Left renal pelvis (tissue), 4 donors: ENCODE measurements around the gene GPRC5C. TPM values are rescaled to one million over a fixed set of nuclear protein-coding genes. Genes with fewer than 3 reads are reported as not detected.

Experiments used
- DNase-seq, 4 donors: peaks; one replicate each; pipeline ENCODE4 v3.0.0-alpha.2; 2013; ENCODE audit warnings: low read depth in 4 of 4, low spot score in 3 of 4
- polyA plus RNA-seq, 4 donors: library from polyadenylated mRNA; unstranded; fragments of 120-200 nt; gene quantifications; one replicate each; pipeline ENCODE4 v1.2.1, GENCODE V29; 2013; ENCODE audit not compliant: insufficient read length in 4 of 4

The GPRC5C gene
- polyA plus RNA-seq, 4 donors: 10.5 to 153 (median 104) TPM

GRCh38 chr17:74430706-74431567 lies 951 bp upstream of the GPRC5C start:
- DNase-seq: peak in 1 of 4 donors; percentile 89

DNA sequence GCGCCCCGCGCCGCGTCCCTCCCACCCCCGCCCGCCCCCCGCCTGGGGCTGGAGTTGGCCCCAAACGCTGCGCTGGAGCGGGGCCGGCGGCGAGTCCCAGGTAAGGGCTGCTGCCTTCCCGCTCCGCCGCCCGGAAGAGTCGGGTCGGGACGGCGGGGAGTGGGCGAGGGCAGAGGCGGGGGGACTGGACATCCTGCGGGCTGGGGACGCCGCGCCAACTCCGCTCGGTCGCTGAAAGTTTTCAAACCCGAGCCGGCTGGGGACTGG lies 469 bp downstream of the GPRC5C start:
- no peak for DNase-seq

DNA sequence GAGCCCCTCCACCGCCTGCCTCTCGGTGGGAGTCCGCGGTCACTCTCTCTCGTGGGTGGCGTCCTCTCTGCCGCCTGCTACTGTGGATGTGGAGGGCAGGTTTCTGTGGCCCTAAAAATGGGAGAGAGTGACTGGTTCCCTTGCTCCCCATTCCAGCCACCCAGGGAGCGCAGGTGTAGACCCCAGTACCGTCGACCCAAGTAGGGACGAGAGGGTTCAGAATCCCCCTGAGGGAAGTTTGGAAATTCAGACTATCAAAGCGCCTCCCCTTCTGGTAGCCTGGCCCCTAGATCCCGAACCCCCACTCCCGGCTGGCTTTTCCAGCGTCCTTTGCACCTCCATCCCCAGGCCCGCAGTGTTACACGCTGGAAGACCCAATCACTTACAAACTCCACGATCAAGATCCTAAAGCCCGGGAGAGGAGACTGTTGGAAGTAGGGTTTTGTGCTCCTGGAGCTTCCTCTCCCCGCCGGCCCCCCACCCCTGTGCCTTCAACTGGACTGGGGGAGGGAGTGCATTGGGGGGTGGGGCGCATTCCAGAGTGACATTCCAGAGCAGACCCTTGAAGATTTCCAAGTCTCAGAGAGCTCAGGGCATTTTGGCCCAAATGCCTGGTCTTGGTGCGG lies 991 bp downstream of the GPRC5C start:
- DNase-seq: no peak

DNA sequence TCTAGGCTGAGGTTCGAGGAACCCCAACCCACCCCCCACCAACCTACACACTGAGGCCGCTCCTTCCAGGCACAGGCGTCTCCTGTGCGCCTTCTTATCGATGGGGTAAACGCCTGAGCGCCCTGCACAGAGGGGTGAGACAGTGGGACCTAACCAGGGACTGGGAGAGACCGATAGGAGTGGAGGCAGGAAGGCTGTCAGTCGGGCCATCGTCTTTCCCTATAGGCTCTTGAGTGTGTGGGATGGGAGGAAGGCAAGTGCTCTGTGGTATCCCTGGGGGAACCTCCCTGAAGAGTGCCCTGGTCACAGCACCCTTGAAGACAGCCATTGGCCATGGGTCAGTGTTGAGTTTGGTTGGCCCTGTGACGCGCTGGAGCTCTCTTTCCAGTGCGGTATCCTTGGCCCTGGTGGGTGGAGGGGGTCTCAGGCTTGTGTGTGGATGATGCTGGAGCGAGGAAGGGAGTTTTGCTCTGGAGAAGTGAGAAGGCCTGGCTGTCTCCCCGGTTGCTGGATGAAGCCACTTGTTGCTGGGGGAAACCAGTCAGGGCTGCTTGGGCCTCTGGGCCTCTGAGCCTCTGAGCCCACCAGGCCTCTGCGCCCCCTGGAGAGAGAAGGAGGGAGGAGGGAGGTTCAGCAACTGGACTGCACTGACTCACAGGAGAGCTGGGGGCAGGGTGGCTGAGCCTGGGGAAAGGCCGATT lies 1.7 kb downstream of the GPRC5C start:
- DNase-seq: no peak

DNA sequence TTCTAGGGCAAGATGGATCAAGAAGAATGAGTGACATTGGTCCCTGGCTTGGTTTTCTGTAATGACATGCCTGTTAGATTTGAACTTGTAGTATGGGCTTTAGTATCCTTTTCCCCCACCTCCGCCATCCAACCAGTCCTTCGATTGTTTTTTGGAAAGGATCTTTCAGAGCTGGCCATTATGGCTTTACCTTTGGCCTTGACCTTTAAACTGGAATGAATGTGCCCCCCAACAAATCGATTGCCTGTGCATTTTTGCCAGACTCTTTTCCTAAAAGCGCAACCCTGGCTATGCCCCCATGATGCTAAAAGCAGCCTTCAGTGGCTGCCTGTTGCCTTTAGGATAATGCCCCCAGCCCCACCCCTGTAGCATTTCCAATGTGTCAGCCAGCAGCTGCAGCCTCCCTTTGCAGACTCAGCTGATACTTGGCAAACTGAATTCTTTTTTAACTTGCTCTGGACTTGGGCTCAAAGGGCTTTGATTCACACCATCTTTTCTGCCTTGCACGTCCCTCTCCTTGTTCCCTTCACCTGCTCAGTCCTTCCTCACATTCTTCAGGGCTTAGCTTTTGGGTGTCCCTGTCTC lies 4.0 kb downstream of the GPRC5C start:
- DNase-seq: no peak

- DNase-seq: no peak
These were observed 5.8 kb downstream of the GPRC5C start for GRCh38 chr17:74437702-74438101.

DNA sequence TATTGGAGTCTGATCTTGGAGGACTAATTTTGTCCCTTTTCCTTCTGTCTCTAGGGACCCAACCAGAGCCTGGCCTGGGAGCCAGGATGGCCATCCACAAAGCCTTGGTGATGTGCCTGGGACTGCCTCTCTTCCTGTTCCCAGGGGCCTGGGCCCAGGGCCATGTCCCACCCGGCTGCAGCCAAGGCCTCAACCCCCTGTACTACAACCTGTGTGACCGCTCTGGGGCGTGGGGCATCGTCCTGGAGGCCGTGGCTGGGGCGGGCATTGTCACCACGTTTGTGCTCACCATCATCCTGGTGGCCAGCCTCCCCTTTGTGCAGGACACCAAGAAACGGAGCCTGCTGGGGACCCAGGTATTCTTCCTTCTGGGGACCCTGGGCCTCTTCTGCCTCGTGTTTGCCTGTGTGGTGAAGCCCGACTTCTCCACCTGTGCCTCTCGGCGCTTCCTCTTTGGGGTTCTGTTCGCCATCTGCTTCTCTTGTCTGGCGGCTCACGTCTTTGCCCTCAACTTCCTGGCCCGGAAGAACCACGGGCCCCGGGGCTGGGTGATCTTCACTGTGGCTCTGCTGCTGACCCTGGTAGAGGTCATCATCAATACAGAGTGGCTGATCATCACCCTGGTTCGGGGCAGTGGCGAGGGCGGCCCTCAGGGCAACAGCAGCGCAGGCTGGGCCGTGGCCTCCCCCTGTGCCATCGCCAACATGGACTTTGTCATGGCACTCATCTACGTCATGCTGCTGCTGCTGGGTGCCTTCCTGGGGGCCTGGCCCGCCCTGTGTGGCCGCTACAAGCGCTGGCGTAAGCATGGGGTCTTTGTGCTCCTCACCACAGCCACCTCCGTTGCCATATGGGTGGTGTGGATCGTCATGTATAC lies 8.0 kb downstream of the GPRC5C start:
- DNase-seq: no peak

DNA sequence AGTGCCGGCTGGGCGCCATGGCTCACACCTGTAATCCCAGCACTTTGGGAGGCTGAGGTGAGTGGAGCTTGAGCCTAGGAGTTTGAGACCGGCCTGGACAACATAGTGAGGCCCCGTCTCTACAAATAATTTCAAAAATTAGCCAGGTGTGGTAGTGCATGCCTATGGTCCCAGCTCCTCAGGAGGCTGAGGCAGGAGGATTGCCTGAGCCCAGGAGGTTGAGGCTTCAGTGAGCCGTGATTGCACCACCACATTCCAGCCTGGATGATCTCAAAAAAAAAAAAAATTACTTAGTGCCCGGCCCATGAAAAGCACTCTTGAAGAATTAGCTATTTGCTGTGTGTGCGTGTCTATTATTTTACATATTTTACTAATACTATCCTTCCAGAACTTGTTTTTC lies 9.6 kb downstream of the GPRC5C start:
- no peak for DNase-seq

DNA sequence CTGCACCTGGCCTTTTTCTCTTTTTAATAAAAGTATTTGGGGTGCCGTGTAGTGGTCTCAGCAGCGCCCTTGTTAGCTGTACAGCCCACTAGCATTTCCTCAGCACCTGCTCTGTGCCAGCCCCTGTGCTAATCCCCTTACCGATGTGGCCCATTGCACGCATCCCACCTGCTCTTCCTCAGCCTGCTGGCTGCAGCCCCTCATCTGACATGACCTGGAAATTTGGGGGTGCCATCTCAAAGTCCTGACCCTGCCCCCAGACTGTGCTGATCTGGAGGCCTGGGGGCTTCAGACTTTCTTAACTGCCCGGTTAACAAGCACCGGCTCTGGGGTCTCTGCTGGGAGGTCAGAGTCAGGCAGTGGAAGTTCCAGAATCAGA lies 10.4 kb downstream of the GPRC5C start:
- DNase-seq: no peak

DNA sequence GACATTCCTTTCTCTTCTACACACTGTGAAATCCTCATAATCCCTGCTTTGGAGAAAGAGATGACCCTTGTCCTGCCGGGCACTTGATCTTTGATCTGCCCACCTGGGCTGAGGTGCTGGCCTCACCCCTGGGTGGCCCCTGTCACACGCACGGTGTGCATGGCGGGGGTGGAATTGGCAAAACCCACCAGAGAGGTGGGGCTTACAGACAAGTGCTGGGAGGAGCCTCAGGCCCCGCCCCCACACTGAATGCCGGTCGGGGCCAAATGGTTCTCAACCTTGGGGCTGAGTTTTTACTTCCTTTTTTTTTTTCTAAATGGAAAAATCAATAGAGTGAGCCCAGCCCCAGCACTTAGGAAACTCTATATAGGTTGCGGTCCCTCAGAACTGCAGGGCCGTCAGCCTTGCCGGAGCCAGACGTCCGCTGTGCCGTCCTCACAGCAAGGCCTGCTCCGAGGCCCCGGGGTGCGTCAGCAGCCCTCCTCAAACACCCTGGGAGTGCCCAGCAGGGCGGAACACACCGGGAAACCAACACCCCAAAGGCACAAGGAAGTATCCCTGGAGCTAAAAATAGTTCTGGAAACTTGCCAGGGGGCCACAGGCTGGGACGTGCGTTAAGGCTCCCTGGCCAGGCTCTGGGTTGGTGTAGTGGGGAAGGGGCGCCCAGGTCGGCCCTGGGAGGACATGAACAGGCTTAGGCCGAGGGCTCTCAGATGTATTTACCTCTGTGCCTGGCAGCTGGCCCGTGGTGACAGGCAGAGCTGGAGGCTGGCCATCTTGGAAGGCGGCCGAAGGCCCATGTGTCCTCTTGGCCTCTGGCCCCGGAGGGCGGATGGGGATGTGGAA lies 11.0 kb downstream of the GPRC5C start:
- no peak for DNase-seq

DNA sequence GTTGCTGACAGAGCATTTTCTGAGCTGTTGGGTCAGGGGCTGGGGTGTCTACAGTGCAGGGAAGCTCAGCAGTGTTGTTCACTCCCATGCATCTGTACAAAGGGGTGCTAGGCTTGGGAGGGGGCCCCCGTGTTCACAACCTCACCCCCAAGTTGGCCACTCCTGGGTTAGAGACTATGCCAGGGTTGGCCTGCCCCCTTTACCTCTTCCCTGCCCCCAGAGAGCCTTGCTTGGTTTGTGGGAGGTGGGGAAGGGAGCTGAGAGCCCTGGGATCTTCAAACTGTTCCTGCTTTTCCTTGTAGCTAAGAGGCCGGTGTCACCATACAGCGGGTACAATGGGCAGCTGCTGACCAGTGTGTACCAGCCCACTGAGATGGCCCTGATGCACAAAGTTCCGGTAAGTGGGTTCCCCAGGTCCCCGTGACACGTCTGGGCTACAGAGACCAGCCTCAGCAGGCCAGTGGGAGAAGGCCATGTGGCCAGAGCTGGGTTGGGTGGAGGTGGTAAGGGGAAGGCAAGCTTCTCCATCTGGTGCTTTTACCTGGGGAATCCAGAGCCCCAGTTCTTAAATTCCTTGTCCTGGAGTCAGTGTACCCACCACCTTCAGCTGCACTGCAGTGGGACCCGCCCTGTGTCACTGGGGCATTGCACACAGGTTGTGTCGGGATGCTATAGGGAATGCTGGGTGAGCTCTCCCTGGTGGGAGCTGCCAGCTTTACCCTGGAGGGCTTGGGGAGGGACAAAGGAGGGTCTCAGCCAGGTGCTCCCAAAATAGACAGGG lies 11.8 kb downstream of the GPRC5C start:
- no peak for DNase-seq

GRCh38 chr17:74444406-74444805 lies 12.5 kb downstream of the GPRC5C start:
- no peak for DNase-seq

- no peak for DNase-seq
These were observed 13.3 kb downstream of the GPRC5C start for GRCh38 chr17:74445158-74445557.

- DNase-seq: no peak
These were observed 14.9 kb downstream of the GPRC5C start for GRCh38 chr17:74446551-74447500.

DNA sequence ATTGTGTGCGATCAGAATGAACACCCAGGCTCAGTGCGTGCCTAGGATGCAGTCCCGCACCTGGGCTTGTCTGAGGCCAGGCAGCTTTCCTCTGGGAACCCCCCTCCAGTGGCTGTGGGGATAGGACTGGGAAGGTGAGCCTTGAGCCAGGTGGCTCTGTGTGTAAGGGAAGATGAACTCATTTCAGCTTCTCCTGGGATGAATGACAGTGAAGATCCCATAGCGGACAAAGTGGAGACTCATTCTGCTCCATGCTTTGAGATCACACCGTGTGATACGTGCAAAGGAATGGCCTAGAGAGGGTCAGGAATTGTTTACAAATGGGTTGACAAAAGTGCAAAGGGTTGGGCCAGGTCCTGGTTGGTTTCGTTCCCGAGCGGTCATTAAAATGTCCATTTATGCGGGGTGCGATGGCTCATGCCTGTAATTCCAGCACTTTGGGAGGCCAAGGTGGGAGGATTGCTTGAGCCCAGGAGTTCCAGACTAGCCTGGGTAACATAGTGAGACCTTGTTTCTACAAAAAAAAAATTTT lies 15.8 kb downstream of the GPRC5C start:
- DNase-seq: no peak

DNA sequence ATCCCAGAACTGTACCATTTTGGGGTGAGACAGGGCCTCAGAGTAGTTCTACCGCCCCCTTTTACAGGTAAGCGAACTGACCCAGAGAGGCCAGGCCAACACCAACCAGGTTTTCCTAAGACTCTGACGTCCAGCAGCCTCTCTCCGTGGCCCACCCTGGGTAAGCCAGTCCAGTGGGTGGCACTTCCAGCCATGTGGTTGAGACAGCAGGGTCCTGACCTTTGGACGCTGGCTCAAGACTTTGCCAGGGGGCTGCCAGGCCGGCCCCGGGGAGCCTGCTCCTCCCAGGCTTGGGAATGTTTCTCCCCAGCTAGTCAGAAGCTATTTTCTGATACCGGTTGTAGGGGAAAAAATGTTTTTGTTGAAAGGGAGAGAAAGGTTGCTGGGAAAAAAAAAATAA lies 16.9 kb downstream of the GPRC5C start:
- no peak for DNase-seq

GRCh38 chr17:74449306-74449705 lies 17.4 kb downstream of the GPRC5C start:
- no peak for DNase-seq

DNA sequence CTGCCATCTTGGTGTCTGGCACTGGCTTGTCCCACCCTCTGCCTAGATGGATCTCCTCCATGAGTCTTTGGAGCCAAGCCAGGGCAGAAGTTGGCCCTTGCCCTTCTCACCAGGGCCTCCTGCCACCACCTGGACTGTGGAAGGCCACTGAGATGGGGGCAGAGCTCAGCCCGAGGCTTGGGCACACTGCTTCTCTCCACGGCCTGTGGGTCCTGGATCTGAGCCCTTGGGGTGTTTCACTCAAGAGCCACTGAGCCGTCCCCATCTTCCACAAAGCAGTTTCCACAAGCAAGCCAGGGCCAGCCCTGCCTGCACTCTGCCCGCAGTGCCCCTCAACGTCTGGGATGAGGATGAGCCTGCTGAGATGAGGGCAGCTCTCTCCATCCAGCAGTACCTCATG lies 17.9 kb downstream of the GPRC5C start:
- no peak for DNase-seq
